ENCODE data around the gene GSG1L. TPM values are rescaled to one million over a fixed set of nuclear protein-coding genes. Genes with fewer than 3 reads are reported as not detected.

The GSG1L gene
- polyA plus RNA-seq, 3 donors = not detected

GRCh38 chr16:27748868-27749546 is 314.5 kb downstream of the GSG1L start:
- H2AFZ ChIP-seq (ENCODE audit: insufficient read depth, low read depth, low read length, poor library complexity, severe bottlenecking) = no peak overlapping the region
- peak; percentile 36 to 72 (median 42) for DNase-seq
- H3K4me3 ChIP-seq (replicated peaks in 1 of 3; ENCODE audit: low read depth in 2 of 3, low read length in 3 of 3) = no peak overlapping the region
- peaks cover 0 to 6% (median 4%) of the 10 kb centered on the region in 7 donors for H3K9me3 Mint-ChIP-seq
- intact Hi-C loops (cut with micrococcal nuclease) = no loop called here
- H3K4me1 ChIP-seq (ENCODE audit: control insufficient read depth in 1 of 2, insufficient read depth in 2 of 2, low read length in 2 of 2) = peaks cover 7 to 8% of the 10 kb centered on the region in 2 donors
- H3K27me3 ChIP-seq (ENCODE audit: control insufficient read depth in 2 of 2, insufficient read depth in 2 of 2, low read length in 2 of 2) = no peaks in the 10 kb centered on the region
- no peaks in the 10 kb centered on the region for H4K20me1 ChIP-seq (ENCODE audit: insufficient read depth, low read length)
- peaks cover 9% of the 10 kb centered on the region for H3K4me1 Mint-ChIP-seq
- TF ChIP-seq CTCF (IDR thresholded peaks at IDR 0.05) = no peak
- peaks cover 13 to 30% of the 10 kb centered on the region in 2 donors for H3K36me3 Mint-ChIP-seq
- H3K4me2 ChIP-seq (replicated peaks; ENCODE audit: extremely low read depth, low read length, poor library complexity, severe bottlenecking) = peak overlapping the region; percentile 4
- H3K27ac Mint-ChIP-seq = peak overlapping the region in 1 of 7 donors; percentile 30
- H3K9me3 ChIP-seq (replicated peaks in 1 of 2; ENCODE audit: control insufficient read depth in 1 of 2, insufficient read depth in 1 of 2, low read length in 2 of 2) = peaks cover 0 to 4% of the 10 kb centered on the region in 2 donors
- H3K9ac ChIP-seq (ENCODE audit: insufficient read depth, low read length, poor library complexity, severe bottlenecking) = no peak overlapping the region
- peak overlapping the region in 1 of 2 donors; percentile 58 for H3K4me3 Mint-ChIP-seq
- WGBS (ENCODE audit: insufficient coverage) = 26% methylated on average over 12 of the region's 12 CpGs
- H3K79me2 ChIP-seq (ENCODE audit: insufficient read depth, low read length) = no peaks in the 10 kb centered on the region
- H3K27me3 Mint-ChIP-seq (ENCODE audit: low read depth in 3 of 3) = peaks cover 0 to 4% (median 3%) of the 10 kb centered on the region in 3 donors
- H3K27ac ChIP-seq (ENCODE audit: low read depth in 1 of 2, low read length in 2 of 2) = peak overlapping the region in 1 of 2 donors; percentile 11
- H3K36me3 ChIP-seq (replicated peaks in 1 of 2; ENCODE audit: control insufficient read depth in 1 of 2, insufficient read depth in 2 of 2, low read length in 2 of 2) = peaks cover 5 to 9% of the 10 kb centered on the region in 2 donors

GRCh38 chr16:27747946-27748345 is 315.6 kb downstream of the GSG1L start:
- Histone ChIP-seq H2AFZ (ENCODE audit: insufficient read depth, low read depth, low read length, poor library complexity, severe bottlenecking) (no peak overlapping the region), H3K9ac (ENCODE audit: insufficient read depth, low read length, poor library complexity, severe bottlenecking) (no peak overlapping the region), H3K4me3 (replicated peaks in 1 of 3; ENCODE audit: low read depth in 2 of 3, low read length in 3 of 3) (no peak overlapping the region), H4K20me1 (ENCODE audit: insufficient read depth, low read length) (no peaks in the 10 kb centered on the region), H3K79me2 (ENCODE audit: insufficient read depth, low read length) (no peaks in the 10 kb centered on the region), H3K27ac (ENCODE audit: low read depth in 1 of 2, low read length in 2 of 2) (no peak overlapping the region), H3K4me1 (ENCODE audit: control insufficient read depth in 1 of 2, insufficient read depth in 2 of 2, low read length in 2 of 2) (peaks cover 7 to 8% of the 10 kb centered on the region in 2 donors), H3K36me3 (replicated peaks in 1 of 2; ENCODE audit: control insufficient read depth in 1 of 2, insufficient read depth in 2 of 2, low read length in 2 of 2) (peaks cover 5 to 7% of the 10 kb centered on the region in 2 donors), H3K9me3 (replicated peaks in 1 of 2; ENCODE audit: control insufficient read depth in 1 of 2, insufficient read depth in 1 of 2, low read length in 2 of 2) (peaks cover 0 to 4% of the 10 kb centered on the region in 2 donors), H3K4me2 (replicated peaks; ENCODE audit: extremely low read depth, low read length, poor library complexity, severe bottlenecking) (no peak overlapping the region), H3K27me3 (ENCODE audit: control insufficient read depth in 2 of 2, insufficient read depth in 2 of 2, low read length in 2 of 2) (no peaks in the 10 kb centered on the region)
- no peak for TF ChIP-seq CTCF (IDR thresholded peaks at IDR 0.05)
- H3K4me3 Mint-ChIP-seq = no peak overlapping the region
- no peak overlapping the region for H3K27ac Mint-ChIP-seq
- DNase-seq = no peak
- peaks cover 7% of the 10 kb centered on the region for H3K4me1 Mint-ChIP-seq
- intact Hi-C loops (cut with micrococcal nuclease) = no loop called here
- 98% methylated on average over 12 of the region's 14 CpGs for WGBS (ENCODE audit: insufficient coverage)
- peaks cover 13 to 33% of the 10 kb centered on the region in 2 donors for H3K36me3 Mint-ChIP-seq
- H3K27me3 Mint-ChIP-seq (ENCODE audit: low read depth in 3 of 3) = peaks cover 0 to 3% (median 0%) of the 10 kb centered on the region in 3 donors
- peaks cover 0 to 6% (median 4%) of the 10 kb centered on the region in 7 donors for H3K9me3 Mint-ChIP-seq

Data from CD14-positive monocyte (primary cell).